H4 (cell line): Measurements from ENCODE around the gene AKAP8L. TPM values are rescaled to one million over a fixed set of nuclear protein-coding genes. Genes with fewer than 3 reads are reported as not detected.
"Not testable (repeated sequence)": the region's sequence is repeated elsewhere in the genome, so short reads cannot be mapped to it uniquely, and the experiment has no call there.

Experiments
- DNase-seq: peaks from one replicate; pipeline ENCODE4 v3.0.0-alpha.2; 2015; ENCODE audit warnings: low spot score
- total RNA-seq: library from RNA; depleted of rRNA; stranded (reverse); fragments of >200 nt; shearing (Covaris generic); gene quantifications from 2 replicates; pipeline ENCODE4 v1.2.3, GENCODE V29; 2014; rRNA removed

The AKAP8L gene
- total RNA-seq, 1 experiment from 2014 or later = 37.5 TPM

GRCh38 chr19:15358918-15359317, 59.9 kb downstream of the AKAP8L start:
- no peak for DNase-seq

- no peak for DNase-seq
Measured at GRCh38 chr19:15357906-15358305, 60.9 kb downstream of the AKAP8L start.

- no peak for DNase-seq
Measured at GRCh38 chr19:15354566-15355296, 64.1 kb downstream of the AKAP8L start.

GRCh38 chr19:15353908-15354307, 64.9 kb downstream of the AKAP8L start:
- DNase-seq = no peak

GRCh38 chr19:15352535-15352934, 66.3 kb downstream of the AKAP8L start:
- not testable (repeated sequence) for DNase-seq

GRCh38 chr19:15341328-15341727, 77.5 kb downstream of the AKAP8L start:
- DNase-seq = not testable (repeated sequence)

GRCh38 chr19:15340086-15340485, 78.7 kb downstream of the AKAP8L start:
- no peak for DNase-seq

GRCh38 chr19:15337202-15337601, 81.6 kb downstream of the AKAP8L start:
- no peak for DNase-seq

GRCh38 chr19:15335992-15336391, 82.8 kb downstream of the AKAP8L start:
- not testable (repeated sequence) for DNase-seq

- peak; percentile 42 for DNase-seq
Measured at GRCh38 chr19:15332311-15332996, 86.3 kb downstream of the AKAP8L start, which contains the start of gene BRD4. Gene BRD4 (minus strand): TSS chr19:15332539. CDS start chr19:15273099, 59,440 bp downstream.

- DNase-seq = no peak
Measured at GRCh38 chr19:15331419-15332310, 87.1 kb downstream of the AKAP8L start.

- peak; percentile 36 for DNase-seq
Measured at GRCh38 chr19:15330801-15331418, 87.9 kb downstream of the AKAP8L start.

Other genes starting within 250 kb of the AKAP8L start
- 1.1 and 1.5 TPM in 2 replicates for gene NOTCH3, start 218.0 kb downstream of the AKAP8L start, total RNA-seq
- gene EPHX3, start 186.5 kb downstream of the AKAP8L start, total RNA-seq = 0.43 TPM in 1 of 2 replicates, not detected in the other
- gene BRD4, start 86.4 kb downstream of the AKAP8L start, total RNA-seq = 6.4 and 11.0 TPM in 2 replicates
- gene AKAP8, start 39.2 kb downstream of the AKAP8L start, total RNA-seq = 14.4 and 18.4 TPM in 2 replicates
- gene WIZ, start 31.0 kb upstream of the AKAP8L start, total RNA-seq = 7.2 and 7.4 TPM in 2 replicates
- not detected in 2 replicates for gene RASAL3, start 45.6 kb upstream of the AKAP8L start, total RNA-seq
- not detected in 2 replicates for gene PGLYRP2, start 60.5 kb upstream of the AKAP8L start, total RNA-seq
- 0.04 TPM in 2 replicates for gene CYP4F22, start 89.5 kb upstream of the AKAP8L start, total RNA-seq
- not detected in 2 replicates for gene CYP4F8, start 196.2 kb upstream of the AKAP8L start, total RNA-seq
- gene CYP4F3, start 221.9 kb upstream of the AKAP8L start, total RNA-seq = 0.08 and 0.17 TPM in 2 replicates